GM19467 (cell line): ENCODE measurements around the gene NLRP11.
"Not testable (repeated sequence)": the region's sequence is repeated elsewhere in the genome, so short reads cannot be mapped to it uniquely, and the experiment has no call there.

ENCODE experiments used
- ATAC-seq: cut with Tn5 transposase; IDR thresholded peaks from one replicate; pipeline ENCODE4 v1.9.1; 2021; ENCODE audit warnings: mild to moderate bottlenecking, moderate library complexity; ENCODE audit not compliant: unreplicated experiment

Gene NLRP11

DNA sequence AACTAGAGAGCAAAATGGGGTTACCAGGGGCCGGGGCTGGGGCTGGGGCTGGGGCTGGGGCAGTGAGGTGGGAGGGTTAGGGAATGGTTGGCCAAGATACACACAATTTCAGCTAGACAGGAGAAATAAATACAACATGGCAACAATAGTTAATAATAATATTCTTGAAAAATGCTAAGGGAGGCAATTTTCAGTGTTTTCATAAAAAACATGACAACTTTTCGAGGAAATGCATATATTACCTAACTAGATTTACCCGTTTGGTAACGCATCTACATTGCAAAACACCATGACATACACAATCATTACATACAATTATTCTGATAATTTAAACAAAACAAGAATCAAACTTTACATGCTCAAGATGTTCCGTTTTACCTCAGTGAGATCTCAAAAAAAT, 50.7 kb downstream of the NLRP11 start:
- no peak for ATAC-seq

DNA sequence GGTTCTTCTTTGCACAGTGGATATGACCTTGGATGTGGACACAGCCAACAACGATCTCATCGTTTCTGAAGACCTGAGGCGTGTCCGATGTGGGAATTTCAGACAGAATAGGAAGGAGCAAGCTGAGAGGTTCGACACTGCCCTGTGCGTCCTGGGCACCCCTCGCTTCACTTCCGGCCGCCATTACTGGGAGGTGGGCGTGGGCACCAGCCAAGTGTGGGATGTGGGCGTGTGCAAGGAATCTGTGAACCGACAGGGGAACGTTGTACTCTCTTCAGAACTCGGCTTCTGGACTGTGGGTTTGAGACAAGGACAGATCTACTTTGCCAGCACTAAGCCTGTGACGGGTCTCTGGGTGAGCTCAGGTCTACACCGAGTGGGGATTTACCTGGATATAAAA, 53.5 kb downstream of the NLRP11 start:
- ATAC-seq = no peak

DNA sequence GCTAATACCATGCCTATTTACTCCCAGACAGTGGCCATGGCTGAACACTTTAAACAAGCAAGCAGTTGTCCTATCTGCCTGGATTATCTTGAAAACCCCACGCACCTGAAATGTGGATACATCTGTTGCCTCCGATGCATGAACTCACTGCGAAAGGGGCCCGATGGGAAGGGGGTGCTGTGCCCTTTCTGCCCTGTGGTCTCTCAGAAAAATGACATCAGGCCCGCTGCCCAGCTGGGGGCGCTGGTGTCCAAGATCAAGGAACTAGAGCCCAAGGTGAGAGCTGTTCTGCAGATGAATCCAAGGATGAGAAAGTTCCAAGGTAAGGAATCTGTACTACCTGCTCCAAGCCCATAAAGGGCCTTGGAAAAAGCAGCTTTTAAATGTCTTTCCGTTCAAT, 54.3 kb downstream of the NLRP11 start:
- ATAC-seq = no peak

DNA sequence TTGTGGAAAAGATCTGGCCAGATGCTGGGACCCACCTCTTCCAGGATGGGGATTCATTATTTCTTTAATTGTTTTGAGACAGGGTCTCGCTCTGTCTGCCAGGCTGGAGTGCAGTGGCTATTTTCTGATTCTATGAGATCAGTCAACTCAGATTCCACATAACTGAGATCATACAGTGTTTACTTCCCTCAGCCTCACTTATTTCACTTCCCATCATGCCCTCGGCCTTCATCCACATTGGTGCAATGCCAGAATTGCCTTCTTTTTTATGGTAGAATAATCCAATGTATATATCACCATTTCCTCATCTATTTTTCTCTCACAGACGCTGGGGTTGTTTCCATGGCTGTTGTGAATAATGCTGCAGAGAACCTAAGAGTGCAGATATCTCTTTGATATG, 62.2 kb downstream of the NLRP11 start:
- ATAC-seq = not testable (repeated sequence)

DNA sequence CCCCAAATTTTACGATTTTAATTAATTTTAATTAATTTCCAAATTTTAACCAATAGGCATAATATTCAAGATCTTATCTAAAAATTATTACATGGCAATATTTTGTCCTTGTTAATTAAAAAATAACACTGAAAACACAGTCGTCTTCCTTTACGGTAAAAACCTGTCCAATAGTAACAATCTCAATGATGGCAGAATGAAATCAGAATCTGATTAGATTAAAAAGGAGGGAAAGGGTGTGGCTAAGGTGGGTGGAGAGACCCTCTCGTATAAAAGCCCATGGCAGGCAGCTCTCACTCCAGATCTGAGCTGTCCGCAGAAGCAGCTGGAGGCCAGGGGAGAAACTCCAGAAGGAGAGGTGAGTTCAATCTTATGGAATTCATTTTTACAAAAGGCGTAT, 63.0 kb downstream of the NLRP11 start, which contains the start of gene RFPL4AL1:
TSS of gene RFPL4AL1 (plus strand) at position 301 of the 400 bp plus-strand sequence. CDS start 2,687 bp downstream, outside the sequence.
- ATAC-seq = not testable (repeated sequence)

DNA sequence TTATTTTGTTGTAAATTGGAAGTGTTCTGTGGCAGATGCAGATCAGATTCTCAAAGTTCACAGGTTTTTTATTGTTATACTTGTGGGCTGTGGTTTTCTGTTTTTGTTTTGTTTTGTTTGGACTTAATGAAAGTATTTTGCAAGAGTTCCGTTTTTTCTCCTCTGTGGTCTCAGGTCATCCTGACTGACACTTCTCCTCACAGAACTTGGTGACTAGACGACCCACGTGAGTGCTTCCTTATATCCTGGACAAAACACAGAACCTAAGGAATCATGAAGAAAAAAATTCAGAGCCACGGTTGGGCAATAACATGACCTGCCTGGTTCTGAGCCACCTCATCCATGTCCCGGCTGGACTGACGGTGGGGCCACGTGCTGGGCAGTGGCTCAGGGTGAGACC, 65.3 kb downstream of the NLRP11 start:
- no peak for ATAC-seq

DNA sequence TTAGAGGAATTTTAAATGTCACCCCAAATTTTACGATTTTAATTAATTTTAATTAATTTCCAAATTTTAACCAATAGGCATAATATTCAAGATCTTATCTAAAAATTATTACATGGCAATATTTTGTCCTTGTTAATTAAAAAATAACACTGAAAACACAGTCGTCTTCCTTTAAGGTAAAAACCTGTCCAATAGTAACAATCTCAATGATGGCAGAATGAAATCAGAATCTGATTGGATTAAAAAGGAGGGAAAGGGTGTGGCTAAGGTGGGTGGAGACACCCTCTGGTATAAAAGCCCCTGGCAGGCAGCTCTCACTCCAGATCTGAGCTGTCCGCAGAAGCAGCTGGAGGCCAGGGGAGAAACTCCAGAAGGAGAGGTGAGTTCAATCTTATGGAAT, 73.0 kb downstream of the NLRP11 start, which contains the start of gene RFPL4A:
TSS of gene RFPL4A (plus strand) at position 301 of the 400 bp plus-strand sequence. CDS start 2,704 bp downstream, outside the sequence.
- not testable (repeated sequence) for ATAC-seq

DNA sequence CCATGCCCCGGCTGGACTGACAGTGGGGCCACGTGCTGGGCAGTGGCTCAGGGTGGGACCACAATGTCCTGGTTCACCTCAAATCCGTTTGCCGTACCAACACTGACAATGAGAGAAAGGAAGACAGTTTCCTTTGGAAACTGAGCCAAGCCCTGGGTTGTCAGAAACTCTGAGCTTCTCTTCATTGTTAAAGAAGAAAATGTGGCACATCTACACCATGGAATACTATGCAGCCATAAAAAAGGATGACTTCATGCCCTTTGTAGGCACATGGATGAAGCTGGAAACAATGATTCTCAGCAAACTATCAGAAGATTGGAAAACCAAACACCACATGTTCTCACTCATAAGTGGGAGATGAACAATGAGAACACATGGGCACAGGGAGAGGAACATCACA, 75.0 kb downstream of the NLRP11 start:
- ATAC-seq = not testable (repeated sequence)

DNA sequence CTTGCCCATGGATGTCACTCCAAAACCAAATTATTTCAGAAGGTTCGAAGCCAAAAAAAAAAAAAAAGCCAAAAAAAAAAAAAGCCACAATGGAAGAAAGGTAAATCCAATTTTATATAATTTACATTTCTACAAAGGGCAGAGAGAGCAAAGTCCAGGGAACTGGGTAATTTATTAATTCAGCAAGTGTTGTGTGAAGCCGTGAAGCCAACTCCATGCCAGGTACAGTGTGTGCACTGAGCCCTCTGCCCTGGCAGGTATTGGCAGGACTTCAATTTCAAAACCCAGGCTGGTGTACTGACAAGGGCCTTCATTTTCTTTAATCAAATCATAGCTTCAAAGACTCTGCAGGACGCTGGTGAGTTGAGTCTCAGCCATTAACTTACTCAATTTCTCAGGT, 78.4 kb downstream of the NLRP11 start:
- no peak for ATAC-seq

DNA sequence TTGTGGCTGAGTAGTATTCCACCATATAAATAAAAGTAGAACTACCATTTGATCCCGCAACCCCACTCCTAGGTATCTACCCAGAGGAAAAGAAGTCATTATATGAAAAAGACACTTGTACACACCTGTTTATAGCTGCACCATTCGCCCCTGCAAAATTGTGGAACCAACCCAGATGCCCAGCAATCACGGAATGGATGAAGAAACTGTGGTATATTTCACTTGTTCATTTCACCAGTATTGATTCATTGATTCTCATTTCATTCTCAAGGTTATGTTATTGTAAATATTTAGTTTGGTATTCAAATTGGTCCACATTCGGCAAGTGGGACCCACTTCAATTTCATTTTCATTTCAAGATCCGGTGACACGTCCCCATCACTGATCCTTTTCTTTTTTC, 81.1 kb downstream of the NLRP11 start:
- ATAC-seq = no peak

DNA sequence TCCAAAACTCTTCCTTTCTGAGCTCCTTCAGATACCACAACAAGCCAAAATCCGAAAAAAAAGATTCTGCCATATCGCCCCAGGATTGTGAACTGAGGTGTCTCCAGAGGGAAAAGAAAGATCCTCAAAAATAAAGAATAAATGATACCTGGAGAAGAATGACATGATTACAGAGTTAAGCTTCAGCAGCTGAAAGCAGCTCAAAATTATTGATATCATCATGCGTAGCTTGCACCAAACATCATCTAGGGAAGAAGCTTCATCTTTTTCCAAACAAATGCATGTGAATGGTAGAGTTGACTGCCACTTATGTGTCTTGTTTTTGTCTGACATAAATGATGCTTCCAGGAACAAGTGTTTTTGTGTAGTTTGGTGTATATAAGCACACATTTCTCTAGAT, 93.5 kb downstream of the NLRP11 start, which contains the start of gene NLRP9:
TSS of gene NLRP9 (minus strand) at position 101 of the 400 bp plus-strand sequence. CDS start at position 73, 28 bp downstream.
- no peak for ATAC-seq
